Ectodermal cell (in vitro differentiated cells): ENCODE measurements around the gene PBX1.

Source experiments
- H3K27ac ChIP-seq: 2 replicates; pipeline ENCODE4 v1.7.0; 2013; ENCODE audit warnings: mild to moderate bottlenecking, low read depth, low read length; ENCODE audit not compliant: insufficient read depth, poor library complexity, severe bottlenecking
- H3K27me3 ChIP-seq: 2 replicates; pipeline ENCODE4 v1.7.0; 2013; ENCODE audit warnings: mild to moderate bottlenecking, low read length; ENCODE audit not compliant: insufficient read depth, control insufficient read depth, poor library complexity, severe bottlenecking
- H3K36me3 ChIP-seq: one replicate; pipeline ENCODE4 v1.7.0; 2013; ENCODE audit warnings: low read length; ENCODE audit not compliant: control insufficient read depth, insufficient read depth
- H3K4me1 ChIP-seq: one replicate; pipeline ENCODE4 v1.7.0; 2013; ENCODE audit warnings: low read length; ENCODE audit not compliant: control insufficient read depth, insufficient read depth
- H3K4me3 ChIP-seq: 2 replicates; pipeline ENCODE4 v1.7.0; 2013; ENCODE audit warnings: low read depth, low read length, control low read depth; ENCODE audit not compliant: insufficient read depth
- H3K9me3 ChIP-seq: 2 replicates; pipeline ENCODE4 v1.7.0; 2013; ENCODE audit warnings: mild to moderate bottlenecking, low read length, moderate library complexity; ENCODE audit not compliant: control insufficient read depth
- WGBS, 2 experiments: methylation state at CpG; one replicate each; pipeline ENCODE4 v1.1.7; 2013; ENCODE audit warnings: missing lambda C conversion rate in 2 of 2; 5-methylcytosine and 5-hydroxymethylcytosine counted together

PBX1 gene

GRCh38 chr1:164745736-164746135, 186.8 kb downstream of the PBX1 start:
- Histone ChIP-seq H3K4me1 (peaks cover 12% of the 10 kb centered on the region), H3K27ac (no peak overlapping the region), H3K9me3 (no peaks in the 10 kb centered on the region), H3K27me3 (no peaks in the 10 kb centered on the region), H3K4me3 (no peak overlapping the region), H3K36me3 (no peaks in the 10 kb centered on the region)
- WGBS, 2 experiments: 90 to 96% methylated on average over 3 of the region's 5 CpGs

- Histone ChIP-seq H3K9me3 (no peaks in the 10 kb centered on the region), H3K4me1 (peaks cover 12% of the 10 kb centered on the region), H3K36me3 (no peaks in the 10 kb centered on the region), H3K27me3 (no peaks in the 10 kb centered on the region), H3K4me3 (no peak overlapping the region), H3K27ac (no peak overlapping the region)
- 92 to 94% methylated on average over 4 to 5 of the region's 5 CpGs for WGBS, 2 experiments
Observed at GRCh38 chr1:164746632-164747031, 187.6 kb downstream of the PBX1 start.

GRCh38 chr1:164748253-164748899, 189.4 kb downstream of the PBX1 start:
- Histone ChIP-seq H3K27me3 (no peaks in the 10 kb centered on the region), H3K4me1 (peaks cover 12% of the 10 kb centered on the region), H3K9me3 (no peaks in the 10 kb centered on the region), H3K4me3 (no peak overlapping the region), H3K27ac (no peak overlapping the region), H3K36me3 (no peaks in the 10 kb centered on the region)
- 56 to 73% methylated on average over 10 of the region's 10 CpGs for WGBS, 2 experiments

GRCh38 chr1:164753521-164754077, 194.6 kb downstream of the PBX1 start:
- H3K36me3 ChIP-seq: no peaks in the 10 kb centered on the region
- peaks cover 4% of the 10 kb centered on the region for H3K4me1 ChIP-seq
- H3K27me3 ChIP-seq: no peaks in the 10 kb centered on the region
- no peak overlapping the region for H3K27ac ChIP-seq
- H3K4me3 ChIP-seq: no peak overlapping the region
- 89 to 91% methylated on average over 11 of the region's 11 CpGs for WGBS, 2 experiments
- no peaks in the 10 kb centered on the region for H3K9me3 ChIP-seq

GRCh38 chr1:164754088-164754600, 195.2 kb downstream of the PBX1 start:
- 93% methylated on average over 7 to 8 of the region's 8 CpGs for WGBS, 2 experiments
- no peaks in the 10 kb centered on the region for H3K36me3 ChIP-seq
- H3K27me3 ChIP-seq: no peaks in the 10 kb centered on the region
- peaks cover 3% of the 10 kb centered on the region for H3K4me1 ChIP-seq
- no peaks in the 10 kb centered on the region for H3K9me3 ChIP-seq
- no peak overlapping the region for H3K4me3 ChIP-seq
- H3K27ac ChIP-seq: no peak overlapping the region

- Histone ChIP-seq H3K36me3 (no peaks in the 10 kb centered on the region), H3K27ac (no peak overlapping the region), H3K4me1 (peaks cover 3% of the 10 kb centered on the region), H3K9me3 (no peaks in the 10 kb centered on the region), H3K4me3 (no peak overlapping the region), H3K27me3 (no peaks in the 10 kb centered on the region)
- 82% methylated on average over 4 of the region's 4 CpGs for WGBS, 2 experiments
Observed at GRCh38 chr1:164755690-164756089, 196.7 kb downstream of the PBX1 start.

GRCh38 chr1:164756741-164757140, 197.8 kb downstream of the PBX1 start:
- H3K4me3 ChIP-seq: no peak overlapping the region
- no CpG with 5 or more reads among the region's 1 CpG for WGBS, 2 experiments
- no peaks in the 10 kb centered on the region for H3K9me3 ChIP-seq
- H3K27ac ChIP-seq: no peak overlapping the region
- H3K27me3 ChIP-seq: no peaks in the 10 kb centered on the region
- peaks cover 3% of the 10 kb centered on the region for H3K4me1 ChIP-seq
- H3K36me3 ChIP-seq: no peaks in the 10 kb centered on the region

GRCh38 chr1:164757625-164758024, 198.6 kb downstream of the PBX1 start:
- WGBS, 2 experiments: 100% methylated on average over 1 of the region's 1 CpG
- H3K9me3 ChIP-seq: no peaks in the 10 kb centered on the region

GRCh38 chr1:164759144-164759920, 200.3 kb downstream of the PBX1 start:
- Histone ChIP-seq H3K36me3 (no peaks in the 10 kb centered on the region), H3K4me3 (no peak overlapping the region), H3K4me1 (peaks cover 3% of the 10 kb centered on the region), H3K27ac (no peak overlapping the region), H3K27me3 (no peaks in the 10 kb centered on the region), H3K9me3 (no peaks in the 10 kb centered on the region)
- 89 to 92% methylated on average over 6 of the region's 6 CpGs for WGBS, 2 experiments

More at GRCh38 chr1:164757625-164758024, 198.6 kb downstream of the PBX1 start:
- Histone ChIP-seq H3K27ac (no peak overlapping the region), H3K27me3 (no peaks in the 10 kb centered on the region), H3K4me1 (peaks cover 3% of the 10 kb centered on the region), H3K36me3 (no peaks in the 10 kb centered on the region), H3K4me3 (no peak overlapping the region)

GRCh38 chr1:164759979-164760469, 201.0 kb downstream of the PBX1 start:
- no peaks in the 10 kb centered on the region for H3K36me3 ChIP-seq
- H3K27me3 ChIP-seq: no peaks in the 10 kb centered on the region
- 86 to 98% methylated on average over 7 of the region's 7 CpGs for WGBS, 2 experiments
- no peak overlapping the region for H3K27ac ChIP-seq
- H3K4me1 ChIP-seq: peaks cover 3% of the 10 kb centered on the region
- H3K4me3 ChIP-seq: no peak overlapping the region
- H3K9me3 ChIP-seq: no peaks in the 10 kb centered on the region
